ENCODE data around the gene GAS6.

DNA sequence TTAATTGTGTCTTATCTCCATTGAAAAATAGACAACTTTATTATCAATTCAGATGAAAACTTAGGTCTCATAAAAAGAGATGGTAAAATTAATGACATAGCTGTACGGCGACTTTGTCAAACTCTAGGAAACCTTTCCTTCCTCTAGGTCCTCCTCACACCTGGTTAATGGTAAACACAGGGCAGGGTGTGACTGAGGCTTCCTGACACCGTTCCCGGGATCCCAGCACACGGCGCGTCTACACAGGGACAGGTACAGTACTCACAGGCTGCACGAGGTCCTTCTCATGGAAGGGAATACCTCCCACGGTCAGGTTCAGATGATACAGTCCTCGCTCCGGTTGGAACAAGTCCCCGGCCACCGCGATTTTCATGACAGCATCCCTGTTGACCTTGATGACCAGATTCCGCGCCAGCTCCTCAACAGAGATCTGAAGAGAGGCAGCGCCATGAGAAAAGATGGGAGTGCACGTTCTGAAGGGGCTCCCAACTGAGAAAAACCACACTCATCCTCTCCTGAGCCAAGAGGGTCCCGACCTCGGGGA lies 35.5 kb downstream of the GAS6 start:
- TF ChIP-seq, protein P1, sequence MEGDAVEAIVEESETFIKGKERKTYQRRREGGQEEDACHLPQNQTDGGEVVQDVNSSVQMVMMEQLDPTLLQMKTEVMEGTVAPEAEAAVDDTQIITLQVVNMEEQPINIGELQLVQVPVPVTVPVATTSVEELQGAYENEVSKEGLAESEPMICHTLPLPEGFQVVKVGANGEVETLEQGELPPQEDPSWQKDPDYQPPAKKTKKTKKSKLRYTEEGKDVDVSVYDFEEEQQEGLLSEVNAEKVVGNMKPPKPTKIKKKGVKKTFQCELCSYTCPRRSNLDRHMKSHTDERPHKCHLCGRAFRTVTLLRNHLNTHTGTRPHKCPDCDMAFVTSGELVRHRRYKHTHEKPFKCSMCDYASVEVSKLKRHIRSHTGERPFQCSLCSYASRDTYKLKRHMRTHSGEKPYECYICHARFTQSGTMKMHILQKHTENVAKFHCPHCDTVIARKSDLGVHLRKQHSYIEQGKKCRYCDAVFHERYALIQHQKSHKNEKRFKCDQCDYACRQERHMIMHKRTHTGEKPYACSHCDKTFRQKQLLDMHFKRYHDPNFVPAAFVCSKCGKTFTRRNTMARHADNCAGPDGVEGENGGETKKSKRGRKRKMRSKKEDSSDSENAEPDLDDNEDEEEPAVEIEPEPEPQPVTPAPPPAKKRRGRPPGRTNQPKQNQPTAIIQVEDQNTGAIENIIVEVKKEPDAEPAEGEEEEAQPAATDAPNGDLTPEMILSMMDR (IDR thresholded peaks at IDR 0.05; ENCODE audit: poor library complexity, severe bottlenecking) = no peak
- TF ChIP-seq EP300 (conservative IDR thresholded peaks at IDR 0.05; ENCODE audit: poor library complexity, severe bottlenecking) = no peak
